ENCODE results near the gene BASP1.

GRCh38 chr5:17234374-17234773, 16.9 kb downstream of the BASP1 start:
- TF ChIP-seq, protein P1, sequence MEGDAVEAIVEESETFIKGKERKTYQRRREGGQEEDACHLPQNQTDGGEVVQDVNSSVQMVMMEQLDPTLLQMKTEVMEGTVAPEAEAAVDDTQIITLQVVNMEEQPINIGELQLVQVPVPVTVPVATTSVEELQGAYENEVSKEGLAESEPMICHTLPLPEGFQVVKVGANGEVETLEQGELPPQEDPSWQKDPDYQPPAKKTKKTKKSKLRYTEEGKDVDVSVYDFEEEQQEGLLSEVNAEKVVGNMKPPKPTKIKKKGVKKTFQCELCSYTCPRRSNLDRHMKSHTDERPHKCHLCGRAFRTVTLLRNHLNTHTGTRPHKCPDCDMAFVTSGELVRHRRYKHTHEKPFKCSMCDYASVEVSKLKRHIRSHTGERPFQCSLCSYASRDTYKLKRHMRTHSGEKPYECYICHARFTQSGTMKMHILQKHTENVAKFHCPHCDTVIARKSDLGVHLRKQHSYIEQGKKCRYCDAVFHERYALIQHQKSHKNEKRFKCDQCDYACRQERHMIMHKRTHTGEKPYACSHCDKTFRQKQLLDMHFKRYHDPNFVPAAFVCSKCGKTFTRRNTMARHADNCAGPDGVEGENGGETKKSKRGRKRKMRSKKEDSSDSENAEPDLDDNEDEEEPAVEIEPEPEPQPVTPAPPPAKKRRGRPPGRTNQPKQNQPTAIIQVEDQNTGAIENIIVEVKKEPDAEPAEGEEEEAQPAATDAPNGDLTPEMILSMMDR (IDR thresholded peaks at IDR 0.05) = no peak
- TF ChIP-seq TAF1 (IDR thresholded peaks at IDR 0.05; ENCODE audit: borderline replicate concordance, low read depth, low read length) (no peak), EP300 (IDR thresholded peaks at IDR 0.05; ENCODE audit: borderline replicate concordance in 1 of 2, low read depth in 1 of 2, low read length in 1 of 2) (no peak), EZH2phosphoT487 (IDR thresholded peaks at IDR 0.05; ENCODE audit: borderline replicate concordance, low read depth) (no peak), FOSL2 (IDR thresholded peaks at IDR 0.05; ENCODE audit: borderline replicate concordance, low read depth) (no peak), FOXJ3 (CRISPR knock-in tag; IDR thresholded peaks at IDR 0.05) (no peak), RFX5 (IDR thresholded peaks at IDR 0.05; ENCODE audit: low read length) (no peak), POLR2AphosphoS5 (IDR thresholded peaks at IDR 0.05; ENCODE audit: low read depth, low read length) (no peak), RAD21 (IDR thresholded peaks at IDR 0.05; ENCODE audit: low read length) (no peak), GABPA (IDR thresholded peaks at IDR 0.05; ENCODE audit: low read depth) (no peak), REST (IDR thresholded peaks at IDR 0.05; ENCODE audit: low read depth, low read length) (no peak), SMC3 (IDR thresholded peaks at IDR 0.05; ENCODE audit: low read depth, low read length) (no peak)
